GM03348 (cell line): Measurements from ENCODE around the gene TP53AIP1.

Experiments used
- DNase-seq: peaks from one replicate; pipeline ENCODE4 v3.0.0; 2012; ENCODE audit warnings: low spot score

TP53AIP1 gene

GRCh38 chr11:128905345-128906184 is 37.1 kb downstream of the TP53AIP1 start:
- DNase-seq: peak; percentile 73

DNA sequence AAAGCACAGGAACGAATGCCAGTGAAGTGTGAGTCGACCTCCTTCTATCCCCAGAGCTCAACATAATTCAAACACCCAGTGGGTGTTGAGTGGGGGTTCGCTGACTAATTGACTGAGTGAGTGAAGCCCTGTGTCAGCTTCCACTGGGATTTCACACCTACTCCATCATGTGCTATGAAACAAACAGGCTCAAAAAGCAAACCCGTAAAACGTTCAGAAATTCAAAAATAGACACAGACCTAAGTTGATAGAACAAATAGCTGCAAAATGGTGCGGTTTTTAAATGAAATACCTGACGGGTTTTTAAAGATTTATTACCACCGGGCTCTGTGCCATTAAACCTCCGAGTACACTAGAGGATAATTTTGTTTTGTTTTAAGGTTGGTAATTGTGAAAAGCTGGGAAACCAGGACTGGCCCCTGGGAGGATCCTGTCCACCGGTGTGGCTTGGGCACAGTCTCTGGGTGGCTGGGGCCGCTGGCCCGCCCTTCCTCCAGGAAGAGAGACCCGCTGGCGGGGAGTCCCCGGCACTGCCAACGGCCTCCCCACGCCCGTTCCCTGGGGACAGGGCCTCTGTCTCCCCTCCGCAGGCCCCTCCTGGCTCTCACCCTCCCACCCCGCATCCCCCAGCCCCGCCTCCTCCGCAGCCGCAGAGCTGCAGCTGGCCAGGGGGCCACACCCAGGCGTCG is 37.9 kb downstream of the TP53AIP1 start:
- peak; percentile 72 for DNase-seq

GRCh38 chr11:128904303-128904655 is 38.4 kb downstream of the TP53AIP1 start:
- no peak for DNase-seq

GRCh38 chr11:128903248-128904061 is 39.2 kb downstream of the TP53AIP1 start:
- DNase-seq: peak; percentile 33

GRCh38 chr11:128902515-128903066 is 40.1 kb downstream of the TP53AIP1 start:
- peak; percentile 74 for DNase-seq

DNA sequence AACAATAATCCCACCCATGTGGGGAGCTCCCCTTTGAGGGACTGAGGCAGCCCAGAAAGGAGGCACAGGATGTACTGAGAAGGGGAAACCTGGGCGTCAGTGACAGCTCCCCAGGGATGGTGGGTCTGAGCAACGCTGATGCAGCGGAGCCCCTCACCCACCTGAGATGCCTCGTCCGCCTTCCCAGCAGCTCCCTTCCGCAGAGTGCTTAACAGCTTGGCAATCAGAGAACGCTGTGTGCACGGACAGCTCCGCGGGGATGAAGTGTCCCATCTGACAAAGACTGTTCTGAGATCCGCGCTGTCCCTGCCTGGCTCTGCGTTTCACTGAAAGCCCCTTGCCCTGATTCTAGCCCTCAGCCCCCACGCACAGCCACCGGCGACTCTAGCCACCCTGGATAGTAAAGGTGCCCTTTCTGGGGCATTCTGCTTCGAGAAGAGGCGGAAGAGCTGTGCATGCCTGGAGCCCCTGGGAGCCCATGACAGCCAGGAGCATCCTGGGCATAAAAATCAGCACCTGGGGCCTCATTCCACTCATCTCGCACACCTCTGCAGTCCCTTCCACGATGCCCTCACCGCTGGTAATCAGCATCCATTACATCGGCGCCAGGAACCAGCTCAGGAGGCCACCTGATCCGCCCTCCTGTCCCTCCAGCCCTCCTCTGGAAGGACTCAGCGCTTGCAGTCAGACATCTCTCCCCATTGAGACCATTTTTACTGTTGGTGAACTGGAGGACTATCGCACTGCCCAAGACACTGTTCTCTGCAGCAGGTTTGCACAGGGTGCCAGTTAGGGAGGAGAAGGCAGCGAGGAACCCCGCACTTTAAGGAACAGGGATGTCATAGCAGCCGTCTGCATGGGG is 40.8 kb downstream of the TP53AIP1 start:
- no peak for DNase-seq

DNA sequence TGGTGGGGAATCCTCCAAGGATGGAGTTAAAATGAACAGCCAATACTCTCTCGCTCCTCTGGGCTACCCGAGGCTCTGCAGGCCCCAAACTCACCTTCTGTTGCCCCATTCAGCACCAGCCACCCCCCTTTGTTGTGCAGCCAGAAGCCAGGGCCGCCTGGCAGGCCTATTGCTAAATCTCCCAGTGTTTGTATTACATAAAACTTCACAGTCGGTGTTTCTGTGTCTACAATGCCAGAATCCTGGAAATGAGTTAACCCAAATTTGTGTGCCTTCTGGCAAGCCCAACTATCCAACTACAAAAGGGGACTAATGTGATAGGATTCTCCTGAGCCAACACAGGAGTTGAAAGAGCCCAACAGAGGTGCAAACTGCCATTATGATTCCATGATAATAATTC is 42.2 kb downstream of the TP53AIP1 start:
- DNase-seq: no peak

DNA sequence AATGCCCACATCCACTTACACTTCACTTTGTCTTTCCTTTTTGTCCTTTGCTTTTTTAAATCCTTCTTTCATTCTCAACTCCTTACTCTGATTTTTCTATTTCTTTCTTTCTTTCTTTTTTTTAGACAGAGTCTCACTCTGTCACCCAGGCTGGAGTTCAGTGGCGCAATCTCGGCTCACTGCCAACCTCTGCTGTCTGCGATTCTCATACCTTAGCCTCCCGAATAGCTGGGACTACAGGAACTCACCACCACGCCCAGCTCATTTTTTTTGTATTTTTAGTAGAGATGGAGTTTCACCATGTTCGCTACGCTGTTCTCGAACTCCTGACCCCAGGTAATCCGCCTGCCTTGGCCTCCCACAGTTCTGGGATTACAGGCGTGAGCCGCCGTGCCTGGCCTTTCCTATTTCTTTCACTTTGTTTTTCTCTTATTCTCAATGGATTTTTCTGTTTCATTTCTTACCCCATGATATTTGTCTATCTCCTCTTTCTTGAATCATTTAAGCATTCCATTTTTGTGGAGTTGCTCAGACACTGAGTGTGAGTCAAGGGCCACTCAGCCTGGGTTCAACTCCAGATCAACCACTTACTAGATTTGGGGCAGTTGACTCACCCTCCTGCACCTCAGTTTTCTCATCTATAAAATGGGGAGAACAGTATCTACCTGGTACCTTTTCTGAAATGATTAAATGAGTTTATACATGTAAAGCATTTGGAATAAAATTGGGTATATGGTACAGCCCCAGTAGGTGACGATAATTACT is 43.9 kb downstream of the TP53AIP1 start:
- DNase-seq: no peak

DNA sequence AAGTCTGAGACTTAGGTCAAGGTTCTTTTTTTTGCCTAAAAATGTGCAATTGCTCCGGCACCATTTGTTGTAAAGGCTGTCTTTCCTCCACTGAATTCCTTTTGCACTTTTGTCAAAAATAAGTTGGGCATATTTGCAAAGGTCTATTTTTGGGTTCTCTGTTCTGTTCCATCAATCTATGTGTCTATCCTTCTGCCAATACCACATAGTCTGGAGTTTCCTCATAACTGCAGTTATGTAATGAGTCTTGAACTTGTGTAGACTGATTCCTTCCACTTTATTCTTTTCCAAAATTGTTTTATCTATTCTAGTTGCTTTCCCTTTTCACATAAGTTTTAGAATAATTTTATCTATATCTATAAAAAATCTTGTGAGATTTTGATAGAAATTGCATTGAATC is 44.8 kb downstream of the TP53AIP1 start:
- DNase-seq: no peak

- peak; percentile 33 for DNase-seq
Observed at GRCh38 chr11:128896356-128896755, 46.3 kb downstream of the TP53AIP1 start.

GRCh38 chr11:128895526-128895925 is 47.1 kb downstream of the TP53AIP1 start:
- DNase-seq: no peak

DNA sequence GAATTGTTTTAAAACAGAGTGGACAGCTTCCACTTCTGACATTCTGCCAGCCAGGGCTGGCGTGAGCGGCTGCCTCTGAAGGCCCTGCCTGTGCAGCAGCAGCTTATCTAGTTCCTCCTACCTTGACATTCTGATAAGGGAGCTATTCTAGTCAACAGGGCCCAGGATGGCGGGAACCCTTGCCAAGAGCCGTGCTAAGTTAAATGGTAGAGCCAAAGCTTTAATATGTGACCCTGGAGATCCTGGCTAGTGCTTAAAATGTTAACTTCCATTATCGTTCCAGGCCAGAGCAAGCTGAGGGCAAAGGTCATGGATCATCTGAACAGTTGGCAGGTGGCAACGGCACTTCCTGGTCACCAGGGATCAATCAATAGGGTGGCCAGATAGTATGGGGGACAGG is 48.0 kb downstream of the TP53AIP1 start:
- no peak for DNase-seq

DNA sequence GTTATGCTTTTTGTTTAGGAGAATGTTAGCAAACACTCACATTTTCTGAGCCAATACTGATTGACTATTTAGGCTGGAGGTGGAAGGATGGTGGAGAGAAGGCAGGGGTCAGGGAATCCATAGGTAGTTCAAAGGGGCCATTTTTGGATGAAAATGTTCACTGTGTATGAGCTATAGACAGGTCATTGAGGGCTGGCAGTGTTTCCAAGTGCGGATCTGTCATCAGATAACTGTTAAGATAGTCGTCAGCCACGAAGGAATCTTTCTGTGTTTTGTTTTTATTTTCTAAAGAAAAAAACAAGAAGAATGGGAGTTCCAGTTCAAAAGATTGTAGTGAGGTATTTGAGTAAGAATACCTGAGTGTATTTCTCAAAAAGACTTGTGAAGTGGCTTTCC is 48.4 kb downstream of the TP53AIP1 start:
- DNase-seq: no peak

GRCh38 chr11:128893578-128894285 is 48.9 kb downstream of the TP53AIP1 start:
- no peak for DNase-seq

GRCh38 chr11:128892866-128893565 is 49.7 kb downstream of the TP53AIP1 start:
- DNase-seq: no peak

GRCh38 chr11:128891913-128892398 is 50.7 kb downstream of the TP53AIP1 start:
- no peak for DNase-seq

DNA sequence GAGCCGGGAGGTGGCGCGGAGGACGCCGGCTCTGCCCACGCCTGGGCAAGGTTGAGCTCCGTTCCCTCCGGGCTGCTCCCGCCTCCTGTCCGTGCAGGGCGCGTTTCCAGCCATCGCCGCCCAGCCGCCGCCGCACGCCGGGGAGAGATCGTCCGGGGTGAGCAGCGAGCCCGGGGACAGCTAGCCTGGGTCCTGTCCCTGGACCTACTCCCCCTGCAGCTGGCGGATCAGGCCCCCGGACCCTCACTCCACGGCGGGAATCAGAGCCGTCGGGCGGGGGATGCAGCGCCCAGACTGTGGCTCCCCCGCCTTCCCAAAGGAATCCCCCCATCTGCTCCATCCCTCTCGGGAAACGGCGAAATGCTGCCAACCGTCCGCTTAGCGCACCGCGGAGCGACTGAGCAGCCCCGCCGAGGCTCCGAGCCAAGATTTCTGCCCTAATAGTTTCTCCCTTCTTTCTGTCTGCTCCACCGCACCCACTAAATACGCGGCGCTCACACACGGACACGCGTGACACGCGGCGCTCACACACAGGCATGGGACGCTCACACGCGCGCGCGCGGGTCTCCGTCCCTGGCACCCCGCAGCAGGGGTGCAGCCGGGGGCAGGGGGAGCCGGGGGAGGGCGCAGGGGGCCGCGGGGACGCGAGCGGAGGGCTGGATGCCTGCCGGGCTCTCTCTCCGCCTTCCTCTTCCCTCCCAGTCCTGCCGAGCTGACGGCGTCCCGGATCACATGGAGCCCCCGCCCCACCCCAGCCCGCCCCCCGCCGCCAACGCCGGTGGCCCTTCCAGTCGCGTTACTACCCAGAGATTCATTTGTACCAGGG is 51.9 kb downstream of the TP53AIP1 start, which contains the start of gene KCNJ5:
Gene KCNJ5, plus strand, starts transcription at position 814 of the 826 bp plus-strand sequence. CDS start 19,918 bp downstream, outside the sequence.
- DNase-seq: peak; percentile 63

DNA sequence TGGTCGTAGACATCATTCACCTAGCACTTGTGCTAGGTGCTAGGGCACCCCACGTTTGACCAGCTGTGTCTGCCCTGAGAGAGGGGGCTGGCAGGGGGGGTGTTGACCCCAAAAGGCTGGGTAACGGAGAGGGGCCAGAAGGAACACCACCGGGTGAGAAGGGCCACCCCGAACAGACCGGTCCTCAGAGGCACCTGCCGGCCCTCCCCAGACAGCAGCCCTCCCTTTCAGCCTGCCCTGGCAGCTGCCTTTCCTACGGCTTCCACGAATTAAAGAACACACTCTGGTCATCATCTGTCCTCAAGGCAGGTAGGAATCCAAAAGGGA is 52.5 kb downstream of the TP53AIP1 start:
- DNase-seq: no peak
